ENCODE results near the gene HERC2.

DNA sequence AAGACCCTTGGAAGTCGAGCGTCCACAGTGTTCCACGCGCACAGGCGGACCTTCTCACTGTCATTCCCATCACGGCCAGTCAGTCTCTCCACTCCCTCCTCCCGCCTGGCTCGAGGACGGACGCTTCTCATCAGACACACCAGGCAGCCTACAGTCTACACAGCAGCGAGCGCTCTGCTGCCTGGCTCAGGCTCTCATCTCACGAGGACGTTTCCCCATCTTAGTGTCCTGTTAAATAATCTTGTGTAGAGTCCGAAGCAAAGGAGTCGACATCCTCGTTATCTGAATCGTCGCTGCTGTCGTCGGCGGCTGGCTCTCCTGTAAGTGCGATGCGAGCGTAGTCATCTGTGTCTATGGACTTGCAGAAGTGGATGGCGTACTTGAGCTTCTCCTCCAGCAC lies 210.4 kb downstream of the HERC2 start:
- TF ChIP-seq YY1 (IDR thresholded peaks at IDR 0.05; ENCODE audit: insufficient read depth, insufficient read length) (no peak), SUZ12 (IDR thresholded peaks at IDR 0.05; ENCODE audit: extremely low read depth, insufficient read depth, insufficient read length) (no peak), ZNF274 (IDR thresholded peaks at IDR 0.05; ENCODE audit: low read depth, low read length) (no peak)
